ENCODE data around the gene SIGLEC9.

SIGLEC9 gene

GRCh38 chr19:51107406-51108065 is 17.2 kb upstream of the SIGLEC9 start:
- peaks cover 21% of the 10 kb centered on the region for H3K36me3 Mint-ChIP-seq (ENCODE audit: low read depth)
- peak overlapping the region; percentile 93 for H3K4me3 Mint-ChIP-seq
- peaks cover 28% of the 10 kb centered on the region for H3K4me1 Mint-ChIP-seq (ENCODE audit: low read depth)
- H3K27ac Mint-ChIP-seq, result peak overlapping the region; percentile 92
- H3K27me3 Mint-ChIP-seq (ENCODE audit: low read depth), result no peaks in the 10 kb centered on the region
- no peaks in the 10 kb centered on the region for H3K9me3 Mint-ChIP-seq

- Mint-ChIP-seq H3K9me3 (no peaks in the 10 kb centered on the region), H3K27me3 (ENCODE audit: low read depth) (no peaks in the 10 kb centered on the region), H3K36me3 (ENCODE audit: low read depth) (peaks cover 18% of the 10 kb centered on the region), H3K27ac (peak within 1 kb of the TSS; percentile 92), H3K4me3 (peak within 1 kb of the TSS; percentile 93), H3K4me1 (ENCODE audit: low read depth) (peaks cover 25% of the 10 kb centered on the region)
These were observed 16.5 kb upstream of the SIGLEC9 start, which contains the start of gene CTU1 for GRCh38 chr19:51108066-51108804. TSS of gene CTU1 (minus strand) at chr19:51108409. CDS start at chr19:51104569, 3,840 bp downstream.

- peaks cover 25% of the 10 kb centered on the region for H3K4me1 Mint-ChIP-seq (ENCODE audit: low read depth)
- H3K27ac Mint-ChIP-seq, result peak overlapping the region; percentile 92
- H3K36me3 Mint-ChIP-seq (ENCODE audit: low read depth), result peaks cover 16% of the 10 kb centered on the region
- no peaks in the 10 kb centered on the region for H3K9me3 Mint-ChIP-seq
- H3K27me3 Mint-ChIP-seq (ENCODE audit: low read depth), result no peaks in the 10 kb centered on the region
- peak overlapping the region; percentile 93 for H3K4me3 Mint-ChIP-seq
These were observed 15.9 kb upstream of the SIGLEC9 start for GRCh38 chr19:51108805-51109146.

- H3K4me3 Mint-ChIP-seq, result no peak overlapping the region
- H3K9me3 Mint-ChIP-seq, result no peaks in the 10 kb centered on the region
- H3K27ac Mint-ChIP-seq, result no peak overlapping the region
- H3K4me1 Mint-ChIP-seq (ENCODE audit: low read depth), result peaks cover 32% of the 10 kb centered on the region
- H3K27me3 Mint-ChIP-seq (ENCODE audit: low read depth), result no peaks in the 10 kb centered on the region
- peaks cover 7% of the 10 kb centered on the region for H3K36me3 Mint-ChIP-seq (ENCODE audit: low read depth)
These were observed 14.1 kb upstream of the SIGLEC9 start for GRCh38 chr19:51110666-51110971.

GRCh38 chr19:51111606-51112005 is 13.1 kb upstream of the SIGLEC9 start:
- Mint-ChIP-seq H3K27ac (no peak overlapping the region), H3K4me3 (no peak overlapping the region), H3K9me3 (no peaks in the 10 kb centered on the region), H3K27me3 (ENCODE audit: low read depth) (peaks cover 8% of the 10 kb centered on the region), H3K36me3 (ENCODE audit: low read depth) (peaks cover 2% of the 10 kb centered on the region), H3K4me1 (ENCODE audit: low read depth) (peaks cover 27% of the 10 kb centered on the region)

- Mint-ChIP-seq H3K27ac (peak overlapping the region; percentile 3), H3K4me1 (ENCODE audit: low read depth) (peaks cover 18% of the 10 kb centered on the region), H3K9me3 (no peaks in the 10 kb centered on the region), H3K36me3 (ENCODE audit: low read depth) (no peaks in the 10 kb centered on the region), H3K4me3 (no peak overlapping the region), H3K27me3 (ENCODE audit: low read depth) (peaks cover 24% of the 10 kb centered on the region)
These were observed 10.5 kb upstream of the SIGLEC9 start for GRCh38 chr19:51114087-51114729.

GRCh38 chr19:51116736-51117286 is 7.9 kb upstream of the SIGLEC9 start:
- H3K4me1 Mint-ChIP-seq (ENCODE audit: low read depth), result peaks cover 20% of the 10 kb centered on the region
- no peaks in the 10 kb centered on the region for H3K9me3 Mint-ChIP-seq
- peaks cover 30% of the 10 kb centered on the region for H3K27me3 Mint-ChIP-seq (ENCODE audit: low read depth)
- H3K27ac Mint-ChIP-seq, result no peak overlapping the region
- no peaks in the 10 kb centered on the region for H3K36me3 Mint-ChIP-seq (ENCODE audit: low read depth)
- no peak overlapping the region for H3K4me3 Mint-ChIP-seq

- peaks cover 30% of the 10 kb centered on the region for H3K27me3 Mint-ChIP-seq (ENCODE audit: low read depth)
- no peaks in the 10 kb centered on the region for H3K36me3 Mint-ChIP-seq (ENCODE audit: low read depth)
- H3K4me3 Mint-ChIP-seq, result no peak overlapping the region
- no peaks in the 10 kb centered on the region for H3K9me3 Mint-ChIP-seq
- peaks cover 37% of the 10 kb centered on the region for H3K4me1 Mint-ChIP-seq (ENCODE audit: low read depth)
- no peak overlapping the region for H3K27ac Mint-ChIP-seq
These were observed 5.6 kb upstream of the SIGLEC9 start for GRCh38 chr19:51119101-51119500.

GRCh38 chr19:51119611-51120010 is 5.1 kb upstream of the SIGLEC9 start:
- no peak overlapping the region for H3K27ac Mint-ChIP-seq
- H3K36me3 Mint-ChIP-seq (ENCODE audit: low read depth), result no peaks in the 10 kb centered on the region
- H3K4me3 Mint-ChIP-seq, result no peak overlapping the region
- H3K9me3 Mint-ChIP-seq, result no peaks in the 10 kb centered on the region
- peaks cover 30% of the 10 kb centered on the region for H3K27me3 Mint-ChIP-seq (ENCODE audit: low read depth)
- peaks cover 35% of the 10 kb centered on the region for H3K4me1 Mint-ChIP-seq (ENCODE audit: low read depth)

- H3K4me1 Mint-ChIP-seq (ENCODE audit: low read depth), result peaks cover 35% of the 10 kb centered on the region
These were observed 4.5 kb upstream of the SIGLEC9 start for GRCh38 chr19:51120160-51120559.

GRCh38 chr19:51121257-51121656 is 3.4 kb upstream of the SIGLEC9 start:
- no peaks in the 10 kb centered on the region for H3K36me3 Mint-ChIP-seq (ENCODE audit: low read depth)
- H3K27me3 Mint-ChIP-seq (ENCODE audit: low read depth), result peaks cover 24% of the 10 kb centered on the region
- no peaks in the 10 kb centered on the region for H3K9me3 Mint-ChIP-seq
- no peak overlapping the region for H3K27ac Mint-ChIP-seq
- peaks cover 32% of the 10 kb centered on the region for H3K4me1 Mint-ChIP-seq (ENCODE audit: low read depth)
- H3K4me3 Mint-ChIP-seq, result no peak overlapping the region

More at GRCh38 chr19:51120160-51120559, 4.5 kb upstream of the SIGLEC9 start:
- Mint-ChIP-seq H3K27me3 (ENCODE audit: low read depth) (peaks cover 30% of the 10 kb centered on the region), H3K36me3 (ENCODE audit: low read depth) (no peaks in the 10 kb centered on the region), H3K9me3 (no peaks in the 10 kb centered on the region), H3K27ac (no peak overlapping the region), H3K4me3 (no peak overlapping the region)

- Mint-ChIP-seq H3K27me3 (ENCODE audit: low read depth) (peaks cover 16% of the 10 kb centered on the region), H3K36me3 (ENCODE audit: low read depth) (no peaks in the 10 kb centered on the region), H3K27ac (no peak overlapping the region), H3K4me3 (peak overlapping the region; percentile 33), H3K4me1 (ENCODE audit: low read depth) (peaks cover 38% of the 10 kb centered on the region), H3K9me3 (no peaks in the 10 kb centered on the region)
These were observed 2.4 kb upstream of the SIGLEC9 start for GRCh38 chr19:51122112-51122981.

- Mint-ChIP-seq H3K27me3 (ENCODE audit: low read depth) (peaks cover 10% of the 10 kb centered on the region), H3K36me3 (ENCODE audit: low read depth) (no peaks in the 10 kb centered on the region), H3K9me3 (no peaks in the 10 kb centered on the region), H3K4me3 (peak overlapping the region; percentile 18), H3K4me1 (ENCODE audit: low read depth) (peaks cover 41% of the 10 kb centered on the region), H3K27ac (peak overlapping the region; percentile 82)
These were observed 1.3 kb upstream of the SIGLEC9 start for GRCh38 chr19:51123381-51123800.

- Mint-ChIP-seq H3K27ac (peak overlapping the region; percentile 82), H3K4me3 (peak overlapping the region; percentile 53)
These were observed 904 bp upstream of the SIGLEC9 start for GRCh38 chr19:51123802-51124201.

More at GRCh38 chr19:51123802-51124201, 904 bp upstream of the SIGLEC9 start:
- H3K9me3 Mint-ChIP-seq, result no peaks in the 10 kb centered on the region
- H3K27me3 Mint-ChIP-seq (ENCODE audit: low read depth), result peaks cover 10% of the 10 kb centered on the region
- H3K4me1 Mint-ChIP-seq (ENCODE audit: low read depth), result peaks cover 45% of the 10 kb centered on the region
- H3K36me3 Mint-ChIP-seq (ENCODE audit: low read depth), result no peaks in the 10 kb centered on the region

Data from T-helper 1 cell treated with Interleukin-12 subunit alpha and Interleukin-12 subunit beta and Interleukin-4 antibody, amounts not matched to agents 30 μg/mL and 1 μg/mL, for 36 hours (primary cell).